ENCODE results near the gene ATG16L1. TPM values are rescaled to one million over a fixed set of nuclear protein-coding genes. Genes with fewer than 3 reads are reported as not detected.

Gene ATG16L1
- total RNA-seq, 1 experiment from 2014 or later: 42.0 TPM

- Histone ChIP-seq H3K79me2 (ENCODE audit: insufficient read depth, low read length) (no peaks in the 10 kb centered on the region), H3K9me3 (ENCODE audit: control insufficient read depth, low read depth, low read length) (no peaks in the 10 kb centered on the region), H2BK15ac (ENCODE audit: low read depth, low read length) (no peak overlapping the region), H4K8ac (replicated peaks; ENCODE audit: insufficient read length, low read depth, low read length) (no peak overlapping the region), H2BK12ac (ENCODE audit: insufficient read length, low read depth, low read length) (no peak overlapping the region), H2BK120ac (ENCODE audit: low read depth, low read length, poor library complexity, severe bottlenecking) (no peak overlapping the region), H4K20me1 (ENCODE audit: control insufficient read depth, insufficient read depth, insufficient read length) (no peaks in the 10 kb centered on the region), H2AK5ac (ENCODE audit: insufficient read length, low read length) (no peak overlapping the region), H3K18ac (ENCODE audit: insufficient read length, low read depth, low read length) (no peak overlapping the region), H3K27ac (ENCODE audit: insufficient read length, low read depth, low read length) (no peak overlapping the region), H3K27me3 (ENCODE audit: insufficient read depth, low read length) (no peaks in the 10 kb centered on the region), H3K23me2 (ENCODE audit: insufficient read length, low read depth, low read length, poor library complexity, severe bottlenecking) (no peaks in the 10 kb centered on the region), H3K4me2 (ENCODE audit: insufficient read depth, insufficient read length, low read length) (no peak overlapping the region), H3T11ph (ENCODE audit: low read length) (no peak overlapping the region), H2AFZ (ENCODE audit: low read length) (no peak overlapping the region), H3K23ac (ENCODE audit: insufficient read length, low read depth, low read length) (no peak overlapping the region), H3K79me1 (ENCODE audit: insufficient read depth, low read depth, low read length, poor library complexity, severe bottlenecking) (no peaks in the 10 kb centered on the region), H3K56ac (ENCODE audit: insufficient read length, low read depth, low read length) (no peak overlapping the region), H3K4ac (ENCODE audit: low read depth, low read length) (no peak overlapping the region), H3K14ac (ENCODE audit: insufficient read depth, low read length) (no peak overlapping the region), H3K9ac (ENCODE audit: extremely low read depth, insufficient read length, low read length) (no peak overlapping the region), H2BK20ac (ENCODE audit: low read depth, low read length, poor library complexity, severe bottlenecking) (no peak overlapping the region), H2BK5ac (ENCODE audit: insufficient read length, low read length) (no peak overlapping the region), H3K4me1 (ENCODE audit: insufficient read depth, low read length) (no peaks in the 10 kb centered on the region), H4K91ac (ENCODE audit: insufficient read length, low read depth, low read length) (no peak overlapping the region), H4K5ac (ENCODE audit: insufficient read length, low read depth, low read length) (no peak overlapping the region)
- Mint-ChIP-seq H3K27me3 (ENCODE audit: low read depth) (peaks cover 49% of the 10 kb centered on the region), H3K9me3 (no peaks in the 10 kb centered on the region), H3K27ac (no peak overlapping the region), H3K4me1 (no peaks in the 10 kb centered on the region), H3K36me3 (ENCODE audit: insufficient read depth in 1 of 3, low read depth in 3 of 3) (no peaks in the 10 kb centered on the region), H3K4me3 (no peak overlapping the region)
- TF ChIP-seq CTCF (conservative IDR thresholded peaks at IDR 0.05): no peak
- WGBS (ENCODE audit: extremely low coverage, insufficient read length, low lambda C conversion rate): no CpG with 5 or more reads among the region's 5 CpGs
- no peak for DNase-seq
Measured at GRCh38 chr2:233319256-233319655, 67.8 kb downstream of the ATG16L1 start.

Measured in H9 (cell line).